ENCODE data around the gene BRWD1. TPM values are rescaled to one million over a fixed set of nuclear protein-coding genes. Genes with fewer than 3 reads are reported as not detected.

Gene BRWD1
- total RNA-seq, 1 donor from 2014 or later: 43.8 TPM

GRCh38 chr21:39317134-39318090 lies 4.0 kb upstream of the BRWD1 start:
- peaks cover 7% of the 10 kb centered on the region for H3K4me1 Mint-ChIP-seq (ENCODE audit: unreplicated experiment)
- H3K36me3 Mint-ChIP-seq (ENCODE audit: low read depth, unreplicated experiment): peaks cover 10% of the 10 kb centered on the region
- H3K9me3 Mint-ChIP-seq (ENCODE audit: unreplicated experiment): no peaks in the 10 kb centered on the region
- H3K27me3 Mint-ChIP-seq (ENCODE audit: unreplicated experiment): peaks cover 8% of the 10 kb centered on the region
- no peak overlapping the region for H3K27ac Mint-ChIP-seq (ENCODE audit: unreplicated experiment)
- no peak overlapping the region for H3K4me3 Mint-ChIP-seq (ENCODE audit: unreplicated experiment)
- DNase-seq (ENCODE audit: low spot score): no peak
- TF ChIP-seq CTCF (IDR thresholded peaks at IDR 0.05; ENCODE audit: unreplicated experiment): no peak

- Mint-ChIP-seq H3K9me3 (ENCODE audit: unreplicated experiment) (no peaks in the 10 kb centered on the region), H3K27me3 (ENCODE audit: unreplicated experiment) (peaks cover 13% of the 10 kb centered on the region), H3K36me3 (ENCODE audit: low read depth, unreplicated experiment) (peaks cover 15% of the 10 kb centered on the region), H3K27ac (ENCODE audit: unreplicated experiment) (no peak overlapping the region), H3K4me3 (ENCODE audit: unreplicated experiment) (no peak overlapping the region), H3K4me1 (ENCODE audit: unreplicated experiment) (peaks cover 13% of the 10 kb centered on the region)
- no peak for TF ChIP-seq CTCF (IDR thresholded peaks at IDR 0.05; ENCODE audit: unreplicated experiment)
- no peak for DNase-seq (ENCODE audit: low spot score)
These were observed 3.3 kb upstream of the BRWD1 start for GRCh38 chr21:39316729-39317128.

- H3K36me3 Mint-ChIP-seq (ENCODE audit: low read depth, unreplicated experiment): peaks cover 16% of the 10 kb centered on the region
- peaks cover 14% of the 10 kb centered on the region for H3K4me1 Mint-ChIP-seq (ENCODE audit: unreplicated experiment)
- no peaks in the 10 kb centered on the region for H3K9me3 Mint-ChIP-seq (ENCODE audit: unreplicated experiment)
- H3K4me3 Mint-ChIP-seq (ENCODE audit: unreplicated experiment): no peak overlapping the region
- no peak for TF ChIP-seq CTCF (IDR thresholded peaks at IDR 0.05; ENCODE audit: unreplicated experiment)
- peaks cover 14% of the 10 kb centered on the region for H3K27me3 Mint-ChIP-seq (ENCODE audit: unreplicated experiment)
- H3K27ac Mint-ChIP-seq (ENCODE audit: unreplicated experiment): peak overlapping the region; percentile 34
- DNase-seq (ENCODE audit: low spot score): no peak
These were observed 2.4 kb upstream of the BRWD1 start for GRCh38 chr21:39315603-39316445.

- H3K27me3 Mint-ChIP-seq (ENCODE audit: unreplicated experiment): peaks cover 11% of the 10 kb centered on the region
- H3K4me1 Mint-ChIP-seq (ENCODE audit: unreplicated experiment): peaks cover 14% of the 10 kb centered on the region
- H3K36me3 Mint-ChIP-seq (ENCODE audit: low read depth, unreplicated experiment): peaks cover 22% of the 10 kb centered on the region
- TF ChIP-seq CTCF (IDR thresholded peaks at IDR 0.05; ENCODE audit: unreplicated experiment): no peak
- H3K4me3 Mint-ChIP-seq (ENCODE audit: unreplicated experiment): peak overlapping the region; percentile 94
- peak; percentile 61 for DNase-seq (ENCODE audit: low spot score)
- no peaks in the 10 kb centered on the region for H3K9me3 Mint-ChIP-seq (ENCODE audit: unreplicated experiment)
- H3K27ac Mint-ChIP-seq (ENCODE audit: unreplicated experiment): peak overlapping the region; percentile 97
These were observed 953 bp upstream of the BRWD1 start for GRCh38 chr21:39314143-39315027.
